Measurements from ENCODE around the gene FUBP1.

The FUBP1 gene

DNA sequence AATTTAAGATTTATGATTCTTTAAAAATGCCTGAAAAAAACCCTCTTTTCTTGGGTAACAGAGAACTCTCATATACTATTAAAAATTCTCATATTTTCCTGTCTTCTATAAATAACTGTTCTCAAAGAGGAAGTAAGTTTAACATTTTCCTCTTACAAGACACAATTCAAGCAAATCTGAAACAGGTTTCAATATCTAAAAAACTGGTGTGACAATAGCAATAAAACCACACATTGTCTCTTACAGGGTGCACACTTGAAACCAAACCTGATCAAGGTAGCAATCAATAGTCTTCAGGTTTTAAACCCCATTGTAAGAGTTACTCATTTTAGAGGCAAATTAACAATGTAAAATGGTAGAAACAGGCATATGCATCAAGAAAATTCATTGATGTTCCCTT lies 28.0 kb downstream of the FUBP1 start:
- H3K36me3 ChIP-seq (ENCODE audit: insufficient read depth, insufficient read length, low read length): peaks cover 100% of the 10 kb centered on the region

DNA sequence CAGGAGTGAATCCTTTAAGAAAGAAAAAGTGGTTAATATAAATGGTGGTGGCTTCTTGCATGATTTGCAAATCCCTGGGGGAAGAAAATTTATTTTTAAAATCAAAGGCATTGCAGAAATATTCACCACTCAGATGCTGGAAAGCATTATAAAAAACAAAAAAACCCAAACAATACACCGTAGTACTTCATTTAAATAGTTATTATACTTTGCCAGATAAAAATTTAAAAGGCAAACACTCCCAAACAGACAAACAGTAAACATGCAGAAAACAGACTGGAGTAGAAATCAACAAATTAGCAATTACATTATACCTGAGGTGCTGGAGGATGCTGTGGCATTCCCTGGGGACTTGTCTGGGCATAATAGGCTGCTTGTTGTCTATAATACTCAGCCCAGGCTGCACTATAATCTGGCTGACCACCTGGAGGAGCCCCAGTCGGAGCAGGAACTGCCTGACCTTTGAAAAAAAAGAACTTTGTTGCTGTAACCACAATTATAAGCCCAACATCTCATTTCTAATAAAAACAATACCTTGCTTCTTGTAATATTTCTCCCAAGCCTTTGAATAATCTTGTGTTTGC lies 29.9 kb downstream of the FUBP1 start:
- TF ChIP-seq ZNF274 (IDR thresholded peaks at IDR 0.05; ENCODE audit: low read depth, low read length) (no peak), SUZ12 (IDR thresholded peaks at IDR 0.05; ENCODE audit: extremely low read depth, insufficient read depth, insufficient read length) (no peak), YY1 (IDR thresholded peaks at IDR 0.05; ENCODE audit: insufficient read depth, insufficient read length) (no peak)
- H3K9me3 ChIP-seq (ENCODE audit: insufficient read depth, low read length): no peaks in the 10 kb centered on the region
- H3K36me3 ChIP-seq (ENCODE audit: insufficient read depth, insufficient read length, low read length): peaks cover 100% of the 10 kb centered on the region
- no peak for DNase-seq (ENCODE audit: low read depth, low spot score)
- H3K9ac ChIP-seq (ENCODE audit: insufficient read length, low read depth): no peak overlapping the region
- no peaks in the 10 kb centered on the region for H3K4me1 ChIP-seq (ENCODE audit: insufficient read depth, insufficient read length)
- H3K4me3 ChIP-seq (ENCODE audit: insufficient read length, low read depth): no peak overlapping the region
- H3K27me3 ChIP-seq (ENCODE audit: insufficient read depth, insufficient read length): no peaks in the 10 kb centered on the region

More for the DNA sequence above, 28.0 kb downstream of the FUBP1 start:
- H3K4me3 ChIP-seq (ENCODE audit: insufficient read length, low read depth): no peak overlapping the region
- no peaks in the 10 kb centered on the region for H3K4me1 ChIP-seq (ENCODE audit: insufficient read depth, insufficient read length)
- H3K9me3 ChIP-seq (ENCODE audit: insufficient read depth, low read length): no peaks in the 10 kb centered on the region
- H3K27me3 ChIP-seq (ENCODE audit: insufficient read depth, insufficient read length): no peaks in the 10 kb centered on the region
- no peak for DNase-seq (ENCODE audit: low read depth, low spot score)
- no peak overlapping the region for H3K9ac ChIP-seq (ENCODE audit: insufficient read length, low read depth)
- no peak for TF ChIP-seq ZNF274 (IDR thresholded peaks at IDR 0.05; ENCODE audit: low read depth, low read length)
- TF ChIP-seq SUZ12 (IDR thresholded peaks at IDR 0.05; ENCODE audit: extremely low read depth, insufficient read depth, insufficient read length): no peak
- TF ChIP-seq YY1 (IDR thresholded peaks at IDR 0.05; ENCODE audit: insufficient read depth, insufficient read length): no peak

DNA sequence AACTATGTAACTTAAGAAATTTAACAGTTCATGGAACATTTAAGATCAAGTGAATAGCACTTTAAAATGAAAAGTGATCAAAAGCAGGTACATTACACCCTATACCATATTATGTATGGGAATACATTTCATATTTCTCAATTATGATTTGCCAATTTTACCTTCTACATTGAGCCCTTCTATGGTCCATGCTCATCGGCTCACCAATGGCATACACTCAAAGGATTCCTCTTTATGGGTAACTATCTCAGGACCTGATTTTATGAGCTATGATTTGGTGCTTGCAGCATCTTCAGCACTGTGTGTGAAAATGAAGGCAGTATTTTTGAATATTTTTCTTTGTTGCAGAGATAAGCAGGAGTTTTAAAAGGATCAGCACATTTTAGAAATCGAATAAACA lies 33.5 kb downstream of the FUBP1 start:
- no peaks in the 10 kb centered on the region for H3K27me3 ChIP-seq (ENCODE audit: insufficient read depth, insufficient read length)
- no peak for DNase-seq (ENCODE audit: low read depth, low spot score)
- peaks cover 96% of the 10 kb centered on the region for H3K36me3 ChIP-seq (ENCODE audit: insufficient read depth, insufficient read length, low read length)
- TF ChIP-seq SUZ12 (IDR thresholded peaks at IDR 0.05; ENCODE audit: extremely low read depth, insufficient read depth, insufficient read length): no peak
- TF ChIP-seq ZNF274 (IDR thresholded peaks at IDR 0.05; ENCODE audit: low read depth, low read length): no peak
- TF ChIP-seq YY1 (IDR thresholded peaks at IDR 0.05; ENCODE audit: insufficient read depth, insufficient read length): no peak
- no peak overlapping the region for H3K9ac ChIP-seq (ENCODE audit: insufficient read length, low read depth)
- no peak overlapping the region for H3K4me3 ChIP-seq (ENCODE audit: insufficient read length, low read depth)
- no peaks in the 10 kb centered on the region for H3K9me3 ChIP-seq (ENCODE audit: insufficient read depth, low read length)
- no peaks in the 10 kb centered on the region for H3K4me1 ChIP-seq (ENCODE audit: insufficient read depth, insufficient read length)

DNA sequence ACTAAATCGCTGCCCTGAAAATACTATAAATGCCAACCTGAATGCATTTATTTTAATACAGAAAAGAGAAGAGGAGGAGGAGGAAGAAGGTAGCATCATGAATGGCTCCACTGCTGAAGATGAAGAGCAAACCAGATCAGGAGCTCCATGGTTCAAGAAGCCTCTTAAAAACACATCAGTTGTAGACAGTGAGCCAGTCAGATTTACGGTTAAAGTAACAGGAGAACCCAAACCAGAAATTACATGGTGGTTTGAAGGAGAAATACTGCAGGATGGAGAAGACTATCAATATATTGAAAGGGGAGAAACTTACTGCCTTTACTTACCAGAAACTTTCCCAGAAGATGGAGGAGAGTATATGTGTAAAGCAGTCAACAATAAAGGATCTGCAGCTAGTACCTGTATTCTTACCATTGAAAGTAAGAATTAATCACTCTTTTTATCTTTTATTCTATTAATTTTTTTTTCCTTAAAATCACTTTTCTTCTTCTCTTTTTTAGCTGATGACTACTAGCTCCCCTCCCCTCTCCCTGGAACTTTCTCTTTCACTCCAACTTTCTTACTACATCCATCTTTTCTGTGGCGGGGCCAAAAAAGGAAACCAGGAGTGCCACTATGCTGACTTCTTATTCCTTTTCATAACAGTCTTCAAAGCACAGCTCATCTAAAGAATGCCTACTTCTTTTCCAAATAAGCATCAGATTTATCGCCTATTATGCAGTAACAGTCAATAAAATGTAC lies 36.3 kb downstream of the FUBP1 start:
- Histone ChIP-seq H3K9me3 (ENCODE audit: insufficient read depth, low read length) (no peaks in the 10 kb centered on the region), H3K27me3 (ENCODE audit: insufficient read depth, insufficient read length) (no peaks in the 10 kb centered on the region), H3K4me3 (ENCODE audit: insufficient read length, low read depth) (no peak overlapping the region), H3K9ac (ENCODE audit: insufficient read length, low read depth) (no peak overlapping the region), H3K4me1 (ENCODE audit: insufficient read depth, insufficient read length) (no peaks in the 10 kb centered on the region), H3K36me3 (ENCODE audit: insufficient read depth, insufficient read length, low read length) (peaks cover 76% of the 10 kb centered on the region)
- TF ChIP-seq SUZ12 (IDR thresholded peaks at IDR 0.05; ENCODE audit: extremely low read depth, insufficient read depth, insufficient read length): no peak
- no peak for TF ChIP-seq ZNF274 (IDR thresholded peaks at IDR 0.05; ENCODE audit: low read depth, low read length)
- TF ChIP-seq YY1 (IDR thresholded peaks at IDR 0.05; ENCODE audit: insufficient read depth, insufficient read length): no peak
- DNase-seq (ENCODE audit: low read depth, low spot score): no peak

DNA sequence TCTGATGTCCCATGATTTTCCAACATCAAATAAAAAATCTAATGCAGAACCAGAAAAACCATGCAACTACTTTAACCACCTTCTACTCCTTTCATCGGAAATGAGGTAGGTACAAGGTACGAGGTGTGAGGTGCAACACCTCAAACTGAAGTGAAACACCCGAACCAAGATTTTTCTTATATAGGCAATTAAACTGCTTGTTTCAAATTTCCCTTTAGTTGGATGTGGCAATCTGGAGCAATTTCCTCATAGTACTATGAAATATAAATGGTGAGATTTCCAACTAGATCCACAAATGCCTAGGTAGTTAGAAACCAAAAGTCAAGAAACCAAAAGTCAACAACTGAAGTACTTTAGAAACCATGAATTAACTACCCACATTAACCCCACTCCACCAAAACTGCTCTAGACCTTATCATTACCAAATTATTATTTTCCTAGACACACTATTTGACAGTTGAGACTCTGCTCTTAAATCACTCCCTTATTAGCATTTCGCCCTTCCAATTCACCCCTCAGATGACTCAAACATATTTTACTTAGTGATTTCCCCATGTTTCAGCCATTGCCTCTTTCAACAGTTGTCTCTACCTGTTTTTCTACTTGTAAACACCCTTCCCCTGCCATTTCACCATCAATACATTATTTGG lies 37.8 kb downstream of the FUBP1 start:
- Histone ChIP-seq H3K27me3 (ENCODE audit: insufficient read depth, insufficient read length) (no peaks in the 10 kb centered on the region), H3K36me3 (ENCODE audit: insufficient read depth, insufficient read length, low read length) (peaks cover 71% of the 10 kb centered on the region)
- DNase-seq (ENCODE audit: low read depth, low spot score): no peak

DNA sequence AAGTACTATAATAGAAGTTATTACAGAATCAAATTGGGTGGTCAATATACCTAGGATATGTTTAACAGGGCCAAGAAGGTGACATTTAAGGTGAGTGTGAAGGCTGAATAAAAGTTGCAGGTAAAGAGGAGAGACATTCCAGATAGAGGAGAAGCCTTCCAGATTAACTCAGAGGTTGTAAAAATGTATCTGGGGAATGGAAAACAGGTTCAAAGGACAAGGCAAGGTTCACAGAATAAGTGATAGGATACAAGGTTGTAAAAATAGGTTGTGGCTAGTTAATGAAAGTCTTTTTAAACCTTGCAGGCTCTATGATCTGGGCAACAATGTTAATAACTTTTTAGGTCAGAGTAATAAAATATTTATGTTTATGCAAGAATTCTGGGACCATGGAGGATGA lies 40.2 kb downstream of the FUBP1 start:
- Histone ChIP-seq H3K36me3 (ENCODE audit: insufficient read depth, insufficient read length, low read length) (peaks cover 66% of the 10 kb centered on the region), H3K9me3 (ENCODE audit: insufficient read depth, low read length) (no peaks in the 10 kb centered on the region), H3K4me1 (ENCODE audit: insufficient read depth, insufficient read length) (no peaks in the 10 kb centered on the region), H3K27me3 (ENCODE audit: insufficient read depth, insufficient read length) (no peaks in the 10 kb centered on the region), H3K9ac (ENCODE audit: insufficient read length, low read depth) (no peak overlapping the region), H3K4me3 (ENCODE audit: insufficient read length, low read depth) (no peak overlapping the region)
- no peak for DNase-seq (ENCODE audit: low read depth, low spot score)
- no peak for TF ChIP-seq ZNF274 (IDR thresholded peaks at IDR 0.05; ENCODE audit: low read depth, low read length)
- no peak for TF ChIP-seq YY1 (IDR thresholded peaks at IDR 0.05; ENCODE audit: insufficient read depth, insufficient read length)
- no peak for TF ChIP-seq SUZ12 (IDR thresholded peaks at IDR 0.05; ENCODE audit: extremely low read depth, insufficient read depth, insufficient read length)

More for the DNA sequence above, 37.8 kb downstream of the FUBP1 start:
- Histone ChIP-seq H3K4me3 (ENCODE audit: insufficient read length, low read depth) (no peak overlapping the region), H3K9me3 (ENCODE audit: insufficient read depth, low read length) (no peaks in the 10 kb centered on the region), H3K4me1 (ENCODE audit: insufficient read depth, insufficient read length) (no peaks in the 10 kb centered on the region), H3K9ac (ENCODE audit: insufficient read length, low read depth) (no peak overlapping the region)
- TF ChIP-seq ZNF274 (IDR thresholded peaks at IDR 0.05; ENCODE audit: low read depth, low read length) (no peak), YY1 (IDR thresholded peaks at IDR 0.05; ENCODE audit: insufficient read depth, insufficient read length) (no peak), SUZ12 (IDR thresholded peaks at IDR 0.05; ENCODE audit: extremely low read depth, insufficient read depth, insufficient read length) (no peak)

DNA sequence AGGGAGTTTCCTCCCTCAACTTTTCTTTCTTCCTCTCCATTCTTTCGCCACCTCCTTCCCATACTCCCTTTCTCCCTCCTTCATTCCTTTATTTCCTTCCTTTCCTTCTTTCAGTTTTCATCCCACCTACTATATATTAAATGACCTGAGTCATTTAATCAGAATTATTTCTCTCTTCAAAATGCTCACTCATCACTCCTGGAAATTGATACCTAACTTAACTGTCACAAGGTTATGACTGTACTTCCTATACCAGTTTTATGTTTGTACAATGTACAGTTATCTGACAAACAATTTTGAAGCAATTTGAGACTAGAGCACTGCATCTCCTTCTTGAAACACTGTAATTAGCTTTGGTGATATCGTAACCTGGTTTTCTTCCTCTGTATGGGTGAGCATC lies 49.1 kb downstream of the FUBP1 start:
- no peak for TF ChIP-seq YY1 (IDR thresholded peaks at IDR 0.05; ENCODE audit: insufficient read depth, insufficient read length)
- TF ChIP-seq SUZ12 (IDR thresholded peaks at IDR 0.05; ENCODE audit: extremely low read depth, insufficient read depth, insufficient read length): no peak
- TF ChIP-seq ZNF274 (IDR thresholded peaks at IDR 0.05; ENCODE audit: low read depth, low read length): no peak
- no peaks in the 10 kb centered on the region for H3K9me3 ChIP-seq (ENCODE audit: insufficient read depth, low read length)
- H3K4me1 ChIP-seq (ENCODE audit: insufficient read depth, insufficient read length): no peaks in the 10 kb centered on the region
- H3K36me3 ChIP-seq (ENCODE audit: insufficient read depth, insufficient read length, low read length): peaks cover 73% of the 10 kb centered on the region
- H3K9ac ChIP-seq (ENCODE audit: insufficient read length, low read depth): no peak overlapping the region
- no peaks in the 10 kb centered on the region for H3K27me3 ChIP-seq (ENCODE audit: insufficient read depth, insufficient read length)
- no peak for DNase-seq (ENCODE audit: low read depth, low spot score)
- no peak overlapping the region for H3K4me3 ChIP-seq (ENCODE audit: insufficient read length, low read depth)

Data from NT2/D1 (cell line).